Ovary (tissue), 3 donors: Measurements from ENCODE around the gene HINT2.

ENCODE experiments used
- CTCF ChIP-seq, 3 donors: fragments of 450-650 bp in 2 of 3; fragments of 200-600 bp in 1 of 3; IDR thresholded peaks; one replicate each; pipeline versions ENCODE4 v1.5.1 to v1.8.0; 2016 to 2022; ENCODE audit warnings: antibody characterized with exemption in 3 of 3, mild to moderate bottlenecking in 1 of 3
- EP300 ChIP-seq: sonication (generic); formaldehyde crosslinking; IDR thresholded peaks from one replicate; pipeline ENCODE4 v1.6.1; 2017; ENCODE audit warnings: antibody characterized with exemption
- donor health status: DM: no; HTN: no; CAD: no.

- TF ChIP-seq CTCF (IDR thresholded peaks at IDR 0.05): no peak
- TF ChIP-seq EP300: no peak
These were observed 17.3 kb downstream of the HINT2 start for GRCh38 chr9:35797311-35798109.
